Measurements from ENCODE around the gene CAMK2D. TPM values are rescaled to one million over a fixed set of nuclear protein-coding genes. Genes with fewer than 3 reads are reported as not detected.

CAMK2D gene
- total and polyA plus RNA-seq, 7 donors: 24.3 to 78.1 (median 54.0) TPM

DNA sequence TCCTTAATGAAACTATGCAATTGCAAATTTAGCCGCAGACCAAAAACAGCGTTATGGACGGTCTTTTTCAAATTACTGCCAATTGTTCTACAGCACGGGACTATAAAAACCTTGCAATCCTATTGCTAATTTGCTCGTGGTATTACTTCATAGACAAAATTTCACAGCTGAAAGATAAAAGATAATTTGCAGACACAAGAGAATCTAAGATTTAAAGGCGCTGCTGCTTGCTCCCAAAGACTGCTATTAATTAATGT is 1.4 kb upstream of the CAMK2D start:
- WGBS, 2 donors: 3 to 11% methylated on average over 6 of the region's 6 CpGs
- no peaks in the 10 kb centered on the region for H3K36me3 ChIP-seq
- H3K9me3 ChIP-seq: no peaks in the 10 kb centered on the region
- peak overlapping the region; percentile 92 to 99 (median 98) for H3K27ac ChIP-seq
- TF ChIP-seq, protein P1, sequence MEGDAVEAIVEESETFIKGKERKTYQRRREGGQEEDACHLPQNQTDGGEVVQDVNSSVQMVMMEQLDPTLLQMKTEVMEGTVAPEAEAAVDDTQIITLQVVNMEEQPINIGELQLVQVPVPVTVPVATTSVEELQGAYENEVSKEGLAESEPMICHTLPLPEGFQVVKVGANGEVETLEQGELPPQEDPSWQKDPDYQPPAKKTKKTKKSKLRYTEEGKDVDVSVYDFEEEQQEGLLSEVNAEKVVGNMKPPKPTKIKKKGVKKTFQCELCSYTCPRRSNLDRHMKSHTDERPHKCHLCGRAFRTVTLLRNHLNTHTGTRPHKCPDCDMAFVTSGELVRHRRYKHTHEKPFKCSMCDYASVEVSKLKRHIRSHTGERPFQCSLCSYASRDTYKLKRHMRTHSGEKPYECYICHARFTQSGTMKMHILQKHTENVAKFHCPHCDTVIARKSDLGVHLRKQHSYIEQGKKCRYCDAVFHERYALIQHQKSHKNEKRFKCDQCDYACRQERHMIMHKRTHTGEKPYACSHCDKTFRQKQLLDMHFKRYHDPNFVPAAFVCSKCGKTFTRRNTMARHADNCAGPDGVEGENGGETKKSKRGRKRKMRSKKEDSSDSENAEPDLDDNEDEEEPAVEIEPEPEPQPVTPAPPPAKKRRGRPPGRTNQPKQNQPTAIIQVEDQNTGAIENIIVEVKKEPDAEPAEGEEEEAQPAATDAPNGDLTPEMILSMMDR (IDR thresholded peaks at IDR 0.05): peak in 1 of 4 experiments; percentile 19
- TF ChIP-seq POLR2A (IDR thresholded peaks at IDR 0.05): no peak
- no peak for DNase-seq
- intact Hi-C loops (cut with DNase I): loop anchor here (2.0 to 5.0 kb wide), 3 partner anchors 76 to 326 kb away; no protein-coding TSS in a partner anchor
- H3K4me1 ChIP-seq: peaks cover 0 to 22% (median 14%) of the 10 kb centered on the region in 4 donors
- no peaks in the 10 kb centered on the region for H3K27me3 ChIP-seq
- peak overlapping the region; percentile 75 to 89 (median 80) for H3K4me3 ChIP-seq

DNA sequence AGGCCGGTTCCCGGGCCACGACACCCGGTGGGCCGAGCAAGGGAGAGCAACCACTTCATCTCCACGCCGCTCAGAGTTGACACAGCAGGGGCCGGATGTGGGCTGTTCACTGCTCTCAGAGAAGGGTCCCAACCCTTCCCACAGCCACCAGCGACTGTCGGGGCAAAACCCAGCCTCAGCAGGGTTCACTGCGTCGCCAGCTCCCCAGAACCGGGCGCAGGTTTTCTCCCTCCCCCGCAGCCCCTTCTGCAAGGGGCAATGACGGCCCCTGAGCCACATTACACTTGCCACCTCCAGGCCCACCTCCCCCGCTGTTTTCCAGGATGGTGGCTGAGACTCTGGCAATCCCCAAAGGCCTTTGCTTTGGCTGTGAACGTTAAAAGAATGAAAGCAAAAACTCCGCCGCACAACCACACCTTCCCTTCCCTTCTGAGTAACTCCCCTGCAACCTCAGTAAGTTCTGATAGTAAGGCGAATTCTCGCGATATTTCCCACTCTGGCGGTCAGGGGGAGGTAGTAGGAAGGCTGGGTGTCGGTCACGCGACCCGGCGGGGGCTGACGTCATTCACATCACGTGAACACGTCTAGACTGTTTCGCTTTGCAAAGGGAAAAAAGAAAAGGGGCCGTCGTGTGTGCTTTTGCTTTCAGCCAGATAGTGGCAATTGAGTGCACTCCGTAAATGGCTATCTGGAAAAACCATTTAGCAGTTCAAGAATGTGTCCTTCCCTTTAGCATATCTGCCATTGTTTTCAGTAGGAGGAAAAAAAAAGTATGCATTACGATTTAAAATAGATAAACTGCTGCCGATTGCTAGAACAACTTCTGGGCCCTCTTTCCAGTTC is 869 bp upstream of the CAMK2D start:
- Histone ChIP-seq H3K4me3 (peak overlapping the region; percentile 75 to 89 (median 80)), H3K9me3 (no peaks in the 10 kb centered on the region), H3K27me3 (no peaks in the 10 kb centered on the region), H3K36me3 (no peaks in the 10 kb centered on the region), H3K27ac (peak overlapping the region; percentile 92 to 99 (median 98)), H3K4me1 (peaks cover 0 to 27% (median 20%) of the 10 kb centered on the region in 4 donors)
- DNase-seq: peak; percentile 100
- WGBS, 2 donors: 0 to 1% methylated on average over 38 of the region's 38 CpGs
- peak; percentile 98 to 100 (median 99) for TF ChIP-seq POLR2AphosphoS5 (IDR thresholded peaks at IDR 0.05)
- TF ChIP-seq EP300 (IDR thresholded peaks at IDR 0.05): peak in 1 of 4 donors; percentile 96
- peak; percentile 97 to 99 for TF ChIP-seq POLR2A (IDR thresholded peaks at IDR 0.05)
- TF ChIP-seq, protein P1 (IDR thresholded peaks at IDR 0.05): no peak
- intact Hi-C loops (cut with DNase I): loop anchor here (2.0 to 5.0 kb wide), 3 partner anchors 75 to 325 kb away; no protein-coding TSS in a partner anchor

DNA sequence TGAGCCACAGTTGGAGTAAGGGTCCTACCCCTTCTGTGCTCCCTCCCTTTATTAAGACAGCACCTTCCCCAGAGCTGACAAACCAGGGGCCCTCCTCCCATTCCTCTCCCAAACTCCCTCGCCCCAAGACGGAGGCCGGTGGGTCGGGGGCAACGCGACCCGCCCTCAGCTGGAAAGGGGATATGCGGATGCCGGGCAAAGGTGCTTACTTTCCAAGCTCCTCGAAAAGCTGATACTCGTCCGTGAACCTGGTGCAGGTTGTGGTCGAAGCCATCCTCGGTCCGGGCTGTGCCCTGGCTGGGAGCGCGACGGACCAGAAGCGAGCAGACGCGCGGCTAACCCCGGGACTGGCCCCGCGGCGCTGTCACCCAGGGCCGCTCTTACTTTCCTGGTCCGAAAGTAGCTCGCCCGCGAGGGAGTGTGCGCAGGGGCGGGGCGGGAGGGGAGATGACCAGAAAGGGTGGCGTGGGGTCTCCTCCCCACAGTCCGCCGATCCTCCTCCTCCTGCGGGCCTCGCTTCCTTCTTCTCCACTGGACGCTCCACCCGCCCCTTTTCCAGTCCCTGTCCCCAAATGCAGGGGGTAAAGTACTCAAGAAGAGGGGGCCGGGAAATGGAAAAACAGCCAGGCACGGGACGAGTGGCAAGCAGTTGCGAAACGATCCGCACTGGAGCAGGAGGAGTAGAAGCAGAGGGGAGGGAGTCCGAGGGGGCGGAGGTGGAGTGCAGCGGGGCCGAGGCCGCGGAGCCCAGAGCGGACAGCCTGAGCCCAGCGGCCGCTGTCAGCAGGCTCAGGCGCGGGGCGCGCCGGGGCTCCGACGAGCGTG is 531 bp downstream of the CAMK2D start:
- WGBS, 2 donors: 0 to 1% methylated on average over 64 of the region's 64 CpGs
- no peaks in the 10 kb centered on the region for H3K9me3 ChIP-seq
- TF ChIP-seq, protein P1 (IDR thresholded peaks at IDR 0.05): no peak
- peak; percentile 5 to 69 (median 37) for TF ChIP-seq POLR2AphosphoS5 (IDR thresholded peaks at IDR 0.05)
- peak in 1 of 2 donors; percentile 29 for TF ChIP-seq POLR2A (IDR thresholded peaks at IDR 0.05)
- TF ChIP-seq EP300 (IDR thresholded peaks at IDR 0.05): no peak
- peak; percentile 94 for DNase-seq
- peaks cover 0 to 41% (median 31%) of the 10 kb centered on the region in 4 donors for H3K4me1 ChIP-seq
- intact Hi-C loops (cut with DNase I): loop anchor here (1.0 to 5.0 kb wide), 4 partner anchors 74 to 366 kb away; no protein-coding TSS in a partner anchor
- H3K27ac ChIP-seq: peak overlapping the region; percentile 92 to 99 (median 98)
- peak overlapping the region; percentile 75 to 89 (median 80) for H3K4me3 ChIP-seq
- H3K36me3 ChIP-seq: no peaks in the 10 kb centered on the region
- no peaks in the 10 kb centered on the region for H3K27me3 ChIP-seq

DNA sequence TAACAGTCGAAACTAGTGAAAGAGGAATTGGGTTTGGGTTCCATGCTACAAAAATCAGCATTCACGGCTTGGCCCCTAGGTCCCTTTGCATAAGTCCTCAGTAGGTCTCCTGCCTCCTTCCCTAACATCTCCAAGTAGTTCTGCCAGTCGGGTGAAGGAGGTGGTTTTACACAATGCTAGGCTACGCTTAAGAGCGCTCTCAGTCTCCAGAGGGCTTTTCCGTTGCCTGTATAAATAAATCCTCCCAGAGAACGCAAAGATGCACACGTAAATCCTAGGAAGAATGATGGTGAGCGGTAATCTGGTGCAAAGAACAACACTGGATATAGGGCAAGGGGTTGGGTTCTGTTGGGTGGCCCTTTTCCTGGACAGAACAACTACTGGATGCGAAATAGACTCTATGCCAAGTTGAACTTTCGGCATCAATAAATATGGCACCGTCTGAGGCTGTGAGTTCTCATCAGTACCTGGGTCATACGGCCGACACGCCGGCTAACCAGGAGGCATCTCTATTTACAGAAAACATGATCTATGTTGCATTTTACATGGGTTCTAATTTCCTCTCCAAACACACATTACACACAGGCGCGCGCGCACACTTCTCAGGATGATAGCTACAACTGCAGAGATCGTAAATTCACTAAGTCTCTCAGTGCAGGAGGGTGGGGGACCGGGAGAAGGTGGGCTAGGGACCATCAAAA is 1.3 kb downstream of the CAMK2D start:
- H3K27me3 ChIP-seq: no peaks in the 10 kb centered on the region
- H3K9me3 ChIP-seq: no peaks in the 10 kb centered on the region
- TF ChIP-seq, protein P1 (IDR thresholded peaks at IDR 0.05): no peak
- peak in 1 of 4 donors; percentile 40 for TF ChIP-seq POLR2AphosphoS5 (IDR thresholded peaks at IDR 0.05)
- no peak for TF ChIP-seq EP300 (IDR thresholded peaks at IDR 0.05)
- TF ChIP-seq POLR2A (IDR thresholded peaks at IDR 0.05): no peak
- DNase-seq: peak; percentile 66
- WGBS, 2 donors: 1% methylated on average over 22 of the region's 22 CpGs
- intact Hi-C loops (cut with DNase I): loop anchor here (2.0 to 5.0 kb wide), 3 partner anchors 73 to 365 kb away; no protein-coding TSS in a partner anchor
- peak overlapping the region; percentile 92 to 99 (median 98) for H3K27ac ChIP-seq
- peaks cover 0 to 49% (median 38%) of the 10 kb centered on the region in 4 donors for H3K4me1 ChIP-seq
- H3K4me3 ChIP-seq: peak overlapping the region; percentile 75 to 89 (median 80)
- no peaks in the 10 kb centered on the region for H3K36me3 ChIP-seq

Measured in sigmoid colon (tissue), 7 donors.